Activated CD4-positive, alpha-beta T cell treated with anti-CD3 and anti-CD28 coated beads, Interleukin-10, Interleukin-2, amounts not matched to agents 100 ng/mL and 50 ng/mL, durations not matched to agents 16 hours and 8 hours (primary cell): ENCODE measurements around the gene RAB4B.
A peak's percentile ranks its signal among the peaks of the same experiment; 100 is the strongest.
"Not testable (repeated sequence)": the region's sequence is repeated elsewhere in the genome, so short reads cannot be mapped to it uniquely, and the experiment has no call there.

Source experiments
- DNase-seq: peaks from one replicate; pipeline ENCODE4 v3.0.0-alpha.2; 2020

RAB4B gene

GRCh38 chr19:40804783-40805242 is 26.8 kb downstream of the RAB4B start:
- no peak for DNase-seq

GRCh38 chr19:40805258-40805868 is 27.3 kb downstream of the RAB4B start:
- peak; percentile 43 for DNase-seq

- DNase-seq, result peak; percentile 90
Observed at GRCh38 chr19:40806423-40807146, 28.5 kb downstream of the RAB4B start.

GRCh38 chr19:40807147-40808020 is 29.3 kb downstream of the RAB4B start:
- no peak for DNase-seq

- no peak for DNase-seq
Observed at GRCh38 chr19:40808021-40808325, 29.9 kb downstream of the RAB4B start.

- no peak for DNase-seq
Observed at GRCh38 chr19:40808497-40808896, 30.4 kb downstream of the RAB4B start.

GRCh38 chr19:40809358-40810086 is 31.5 kb downstream of the RAB4B start:
- DNase-seq, result no peak

- no peak for DNase-seq
Observed at GRCh38 chr19:40810160-40810559, 32.1 kb downstream of the RAB4B start.

GRCh38 chr19:40810649-40811408 is 32.8 kb downstream of the RAB4B start:
- DNase-seq, result peak; percentile 65

- DNase-seq, result no peak
Observed at GRCh38 chr19:40811478-40812341, 33.7 kb downstream of the RAB4B start.

- DNase-seq, result not testable (repeated sequence)
Observed at GRCh38 chr19:40812571-40812970, 34.5 kb downstream of the RAB4B start.

- no peak for DNase-seq
Observed at GRCh38 chr19:40813182-40813581, 35.1 kb downstream of the RAB4B start.

- DNase-seq, result no peak
Observed at GRCh38 chr19:40815223-40815622, 37.2 kb downstream of the RAB4B start.

GRCh38 chr19:40818480-40819399 is 40.7 kb downstream of the RAB4B start:
- DNase-seq, result peak; percentile 71

- peak; percentile 56 for DNase-seq
Observed at GRCh38 chr19:40819479-40820234, 41.6 kb downstream of the RAB4B start.

- no peak for DNase-seq
Observed at GRCh38 chr19:40822161-40822560, 44.1 kb downstream of the RAB4B start.

- DNase-seq, result not testable (repeated sequence)
Observed at GRCh38 chr19:40822704-40823553, 44.9 kb downstream of the RAB4B start.

GRCh38 chr19:40824916-40825315 is 46.9 kb downstream of the RAB4B start:
- DNase-seq, result not testable (repeated sequence)
